ENCODE data around the gene FOS.

DNA sequence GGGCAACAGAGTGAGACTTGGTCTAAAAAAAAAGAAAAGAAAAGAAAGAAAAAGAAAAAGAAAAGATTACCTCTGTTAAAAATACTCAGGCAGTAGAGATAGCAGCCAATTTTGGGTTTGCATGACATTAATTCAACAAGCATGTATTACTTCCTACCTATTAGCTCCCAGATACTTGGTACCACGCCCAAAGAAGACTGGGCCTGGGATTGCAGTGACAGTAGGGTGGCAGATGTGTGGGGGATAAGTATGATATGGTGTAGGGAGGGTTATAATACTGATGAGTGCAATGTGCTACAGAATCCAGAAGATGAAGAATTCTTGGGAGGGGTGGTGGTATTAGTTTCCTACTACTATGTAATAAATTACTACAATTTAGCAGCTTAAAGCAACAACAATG is 46.4 kb upstream of the FOS start:
- TF ChIP-seq, protein P1, sequence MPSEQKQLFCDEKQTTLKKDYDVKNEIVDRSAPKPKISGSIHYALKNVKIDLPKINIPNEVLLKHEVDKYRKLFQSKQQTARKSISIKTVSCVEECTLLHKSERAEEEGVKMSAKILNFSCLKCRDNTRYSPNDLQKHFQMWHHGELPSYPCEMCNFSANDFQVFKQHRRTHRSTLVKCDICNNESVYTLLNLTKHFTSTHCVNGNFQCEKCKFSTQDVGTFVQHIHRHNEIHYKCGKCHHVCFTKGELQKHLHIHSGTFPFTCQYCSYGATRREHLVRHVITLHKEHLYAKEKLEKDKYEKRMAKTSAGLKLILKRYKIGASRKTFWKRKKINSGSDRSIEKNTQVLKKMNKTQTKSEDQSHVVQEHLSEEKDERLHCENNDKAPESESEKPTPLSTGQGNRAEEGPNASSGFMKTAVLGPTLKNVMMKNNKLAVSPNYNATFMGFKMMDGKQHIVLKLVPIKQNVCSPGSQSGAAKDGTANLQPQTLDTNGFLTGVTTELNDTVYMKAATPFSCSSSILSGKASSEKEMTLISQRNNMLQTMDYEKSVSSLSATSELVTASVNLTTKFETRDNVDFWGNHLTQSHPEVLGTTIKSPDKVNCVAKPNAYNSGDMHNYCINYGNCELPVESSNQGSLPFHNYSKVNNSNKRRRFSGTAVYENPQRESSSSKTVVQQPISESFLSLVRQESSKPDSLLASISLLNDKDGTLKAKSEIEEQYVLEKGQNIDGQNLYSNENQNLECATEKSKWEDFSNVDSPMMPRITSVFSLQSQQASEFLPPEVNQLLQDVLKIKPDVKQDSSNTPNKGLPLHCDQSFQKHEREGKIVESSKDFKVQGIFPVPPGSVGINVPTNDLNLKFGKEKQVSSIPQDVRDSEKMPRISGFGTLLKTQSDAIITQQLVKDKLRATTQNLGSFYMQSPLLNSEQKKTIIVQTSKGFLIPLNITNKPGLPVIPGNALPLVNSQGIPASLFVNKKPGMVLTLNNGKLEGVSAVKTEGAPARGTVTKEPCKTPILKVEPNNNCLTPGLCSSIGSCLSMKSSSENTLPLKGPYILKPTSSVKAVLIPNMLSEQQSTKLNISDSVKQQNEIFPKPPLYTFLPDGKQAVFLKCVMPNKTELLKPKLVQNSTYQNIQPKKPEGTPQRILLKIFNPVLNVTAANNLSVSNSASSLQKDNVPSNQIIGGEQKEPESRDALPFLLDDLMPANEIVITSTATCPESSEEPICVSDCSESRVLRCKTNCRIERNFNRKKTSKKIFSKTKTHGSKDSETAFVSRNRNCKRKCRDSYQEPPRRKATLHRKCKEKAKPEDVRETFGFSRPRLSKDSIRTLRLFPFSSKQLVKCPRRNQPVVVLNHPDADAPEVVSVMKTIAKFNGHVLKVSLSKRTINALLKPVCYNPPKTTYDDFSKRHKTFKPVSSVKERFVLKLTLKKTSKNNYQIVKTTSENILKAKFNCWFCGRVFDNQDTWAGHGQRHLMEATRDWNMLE (tag by site-specific recombination; conservative IDR thresholded peaks at IDR 0.05; ENCODE audit: low read depth): no peak
- TF ChIP-seq KLF8 (tag by site-specific recombination; IDR thresholded peaks at IDR 0.05): no peak
- TF ChIP-seq, protein P2, sequence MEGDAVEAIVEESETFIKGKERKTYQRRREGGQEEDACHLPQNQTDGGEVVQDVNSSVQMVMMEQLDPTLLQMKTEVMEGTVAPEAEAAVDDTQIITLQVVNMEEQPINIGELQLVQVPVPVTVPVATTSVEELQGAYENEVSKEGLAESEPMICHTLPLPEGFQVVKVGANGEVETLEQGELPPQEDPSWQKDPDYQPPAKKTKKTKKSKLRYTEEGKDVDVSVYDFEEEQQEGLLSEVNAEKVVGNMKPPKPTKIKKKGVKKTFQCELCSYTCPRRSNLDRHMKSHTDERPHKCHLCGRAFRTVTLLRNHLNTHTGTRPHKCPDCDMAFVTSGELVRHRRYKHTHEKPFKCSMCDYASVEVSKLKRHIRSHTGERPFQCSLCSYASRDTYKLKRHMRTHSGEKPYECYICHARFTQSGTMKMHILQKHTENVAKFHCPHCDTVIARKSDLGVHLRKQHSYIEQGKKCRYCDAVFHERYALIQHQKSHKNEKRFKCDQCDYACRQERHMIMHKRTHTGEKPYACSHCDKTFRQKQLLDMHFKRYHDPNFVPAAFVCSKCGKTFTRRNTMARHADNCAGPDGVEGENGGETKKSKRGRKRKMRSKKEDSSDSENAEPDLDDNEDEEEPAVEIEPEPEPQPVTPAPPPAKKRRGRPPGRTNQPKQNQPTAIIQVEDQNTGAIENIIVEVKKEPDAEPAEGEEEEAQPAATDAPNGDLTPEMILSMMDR (tag by site-specific recombination; IDR thresholded peaks at IDR 0.05): no peak
- TF ChIP-seq ZNF830 (tag by site-specific recombination; IDR thresholded peaks at IDR 0.05; ENCODE audit: low read depth): no peak
- TF ChIP-seq, protein P3, sequence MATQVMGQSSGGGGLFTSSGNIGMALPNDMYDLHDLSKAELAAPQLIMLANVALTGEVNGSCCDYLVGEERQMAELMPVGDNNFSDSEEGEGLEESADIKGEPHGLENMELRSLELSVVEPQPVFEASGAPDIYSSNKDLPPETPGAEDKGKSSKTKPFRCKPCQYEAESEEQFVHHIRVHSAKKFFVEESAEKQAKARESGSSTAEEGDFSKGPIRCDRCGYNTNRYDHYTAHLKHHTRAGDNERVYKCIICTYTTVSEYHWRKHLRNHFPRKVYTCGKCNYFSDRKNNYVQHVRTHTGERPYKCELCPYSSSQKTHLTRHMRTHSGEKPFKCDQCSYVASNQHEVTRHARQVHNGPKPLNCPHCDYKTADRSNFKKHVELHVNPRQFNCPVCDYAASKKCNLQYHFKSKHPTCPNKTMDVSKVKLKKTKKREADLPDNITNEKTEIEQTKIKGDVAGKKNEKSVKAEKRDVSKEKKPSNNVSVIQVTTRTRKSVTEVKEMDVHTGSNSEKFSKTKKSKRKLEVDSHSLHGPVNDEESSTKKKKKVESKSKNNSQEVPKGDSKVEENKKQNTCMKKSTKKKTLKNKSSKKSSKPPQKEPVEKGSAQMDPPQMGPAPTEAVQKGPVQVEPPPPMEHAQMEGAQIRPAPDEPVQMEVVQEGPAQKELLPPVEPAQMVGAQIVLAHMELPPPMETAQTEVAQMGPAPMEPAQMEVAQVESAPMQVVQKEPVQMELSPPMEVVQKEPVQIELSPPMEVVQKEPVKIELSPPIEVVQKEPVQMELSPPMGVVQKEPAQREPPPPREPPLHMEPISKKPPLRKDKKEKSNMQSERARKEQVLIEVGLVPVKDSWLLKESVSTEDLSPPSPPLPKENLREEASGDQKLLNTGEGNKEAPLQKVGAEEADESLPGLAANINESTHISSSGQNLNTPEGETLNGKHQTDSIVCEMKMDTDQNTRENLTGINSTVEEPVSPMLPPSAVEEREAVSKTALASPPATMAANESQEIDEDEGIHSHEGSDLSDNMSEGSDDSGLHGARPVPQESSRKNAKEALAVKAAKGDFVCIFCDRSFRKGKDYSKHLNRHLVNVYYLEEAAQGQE (tag by site-specific recombination; IDR thresholded peaks at IDR 0.05): no peak
- TF ChIP-seq ZNF274 (IDR thresholded peaks at IDR 0.05; ENCODE audit: low read length): no peak
- TF ChIP-seq ZNF274 (tag by site-specific recombination; IDR thresholded peaks at IDR 0.05; ENCODE audit: borderline replicate concordance): no peak
- no peak for TF ChIP-seq ZNF555 (tag by site-specific recombination; conservative IDR thresholded peaks at IDR 0.05)
- TF ChIP-seq KLF16 (tag by site-specific recombination; IDR thresholded peaks at IDR 0.05): no peak
- TF ChIP-seq ZNF184 (tag by site-specific recombination; IDR thresholded peaks at IDR 0.05): no peak
- TF ChIP-seq ZIC2 (tag by site-specific recombination; IDR thresholded peaks at IDR 0.05): no peak
